ENCODE data around the gene TANGO6.
A peak's percentile ranks its signal among the peaks of the same experiment; 100 is the strongest.

The TANGO6 gene

DNA sequence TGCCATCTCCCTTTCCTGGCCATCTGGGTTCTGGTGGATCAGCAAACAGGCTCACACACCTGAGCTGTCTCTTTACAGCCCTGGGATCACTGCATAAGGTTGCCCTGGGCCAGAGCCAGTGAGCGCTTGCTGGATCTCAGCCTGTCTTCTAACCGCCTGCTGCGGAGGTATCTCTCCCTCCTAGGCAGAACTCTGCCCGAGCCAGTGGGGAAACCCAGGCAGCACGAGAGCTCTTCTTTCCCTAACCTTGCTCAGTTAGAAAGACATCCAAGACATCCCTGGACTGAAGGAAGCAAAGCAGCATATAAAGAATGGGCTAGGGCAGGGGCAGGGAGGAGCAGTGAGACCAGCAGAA, 268.5 kb downstream of the TANGO6 start:
- DNase-seq (ENCODE audit: low read depth), result no peak
- TF ChIP-seq, protein P1, sequence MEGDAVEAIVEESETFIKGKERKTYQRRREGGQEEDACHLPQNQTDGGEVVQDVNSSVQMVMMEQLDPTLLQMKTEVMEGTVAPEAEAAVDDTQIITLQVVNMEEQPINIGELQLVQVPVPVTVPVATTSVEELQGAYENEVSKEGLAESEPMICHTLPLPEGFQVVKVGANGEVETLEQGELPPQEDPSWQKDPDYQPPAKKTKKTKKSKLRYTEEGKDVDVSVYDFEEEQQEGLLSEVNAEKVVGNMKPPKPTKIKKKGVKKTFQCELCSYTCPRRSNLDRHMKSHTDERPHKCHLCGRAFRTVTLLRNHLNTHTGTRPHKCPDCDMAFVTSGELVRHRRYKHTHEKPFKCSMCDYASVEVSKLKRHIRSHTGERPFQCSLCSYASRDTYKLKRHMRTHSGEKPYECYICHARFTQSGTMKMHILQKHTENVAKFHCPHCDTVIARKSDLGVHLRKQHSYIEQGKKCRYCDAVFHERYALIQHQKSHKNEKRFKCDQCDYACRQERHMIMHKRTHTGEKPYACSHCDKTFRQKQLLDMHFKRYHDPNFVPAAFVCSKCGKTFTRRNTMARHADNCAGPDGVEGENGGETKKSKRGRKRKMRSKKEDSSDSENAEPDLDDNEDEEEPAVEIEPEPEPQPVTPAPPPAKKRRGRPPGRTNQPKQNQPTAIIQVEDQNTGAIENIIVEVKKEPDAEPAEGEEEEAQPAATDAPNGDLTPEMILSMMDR (conservative IDR thresholded peaks at IDR 0.05; ENCODE audit: low read length), result no peak

GRCh38 chr16:69112285-69113129, 269.2 kb downstream of the TANGO6 start:
- DNase-seq (ENCODE audit: low read depth), result peak; percentile 29
- no peak overlapping the region for H3K4me3 ChIP-seq (ENCODE audit: low read length)
- TF ChIP-seq, protein P1 (conservative IDR thresholded peaks at IDR 0.05; ENCODE audit: low read length), result peak; percentile 69

More for the DNA sequence above, 268.5 kb downstream of the TANGO6 start:
- H3K4me3 ChIP-seq (ENCODE audit: low read length), result no peak overlapping the region

- TF ChIP-seq, protein P1 (conservative IDR thresholded peaks at IDR 0.05; ENCODE audit: low read length), result no peak
- DNase-seq (ENCODE audit: low read depth), result no peak
- no peak overlapping the region for H3K4me3 ChIP-seq (ENCODE audit: low read length)
Measured at GRCh38 chr16:69113216-69113615, 269.9 kb downstream of the TANGO6 start.

DNA sequence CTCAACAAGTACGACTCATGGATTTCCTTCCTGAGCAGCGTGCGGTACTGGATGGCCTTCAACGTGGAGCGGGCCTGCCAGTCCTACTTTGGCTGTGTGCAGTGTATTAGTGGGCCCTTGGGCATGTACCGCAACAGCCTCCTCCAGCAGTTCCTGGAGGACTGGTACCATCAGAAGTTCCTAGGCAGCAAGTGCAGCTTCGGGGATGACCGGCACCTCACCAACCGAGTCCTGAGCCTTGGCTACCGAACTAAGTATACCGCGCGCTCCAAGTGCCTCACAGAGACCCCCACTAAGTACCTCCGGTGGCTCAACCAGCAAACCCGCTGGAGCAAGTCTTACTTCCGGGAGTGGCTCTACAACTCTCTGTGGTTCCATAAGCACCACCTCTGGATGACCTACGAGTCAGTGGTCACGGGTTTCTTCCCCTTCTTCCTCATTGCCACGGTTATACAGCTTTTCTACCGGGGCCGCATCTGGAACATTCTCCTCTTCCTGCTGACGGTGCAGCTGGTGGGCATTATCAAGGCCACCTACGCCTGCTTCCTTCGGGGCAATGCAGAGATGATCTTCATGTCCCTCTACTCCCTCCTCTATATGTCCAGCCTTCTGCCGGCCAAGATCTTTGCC, 271.1 kb downstream of the TANGO6 start:
- DNase-seq (ENCODE audit: low read depth), result no peak
- no peak overlapping the region for H3K4me3 ChIP-seq (ENCODE audit: low read length)

GRCh38 chr16:69114976-69115355, 271.6 kb downstream of the TANGO6 start:
- TF ChIP-seq, protein P1 (conservative IDR thresholded peaks at IDR 0.05; ENCODE audit: low read length), result no peak
- DNase-seq (ENCODE audit: low read depth), result no peak
- H3K4me3 ChIP-seq (ENCODE audit: low read length), result no peak overlapping the region

More for the DNA sequence above, 271.1 kb downstream of the TANGO6 start:
- TF ChIP-seq, protein P1 (conservative IDR thresholded peaks at IDR 0.05; ENCODE audit: low read length), result no peak

DNA sequence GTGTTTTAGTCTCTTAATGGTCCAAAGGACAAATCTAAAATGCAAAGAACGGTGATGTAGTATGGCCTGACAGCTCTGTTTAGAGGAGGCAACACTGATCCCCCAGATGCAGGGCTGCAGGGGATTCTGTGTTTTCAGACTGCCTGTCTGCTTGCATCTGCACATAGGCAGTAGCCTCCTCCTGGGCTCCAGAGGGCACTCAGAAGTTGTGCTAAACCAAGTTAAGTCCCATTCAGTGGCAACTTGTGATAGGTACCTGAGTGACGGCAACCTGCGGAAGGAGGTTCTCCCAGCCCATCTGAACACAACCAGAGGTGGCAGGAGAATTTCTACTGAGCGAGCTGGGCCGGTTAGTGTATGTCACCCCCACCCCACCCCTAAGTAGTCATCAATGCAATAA, 272.0 kb downstream of the TANGO6 start:
- H3K4me3 ChIP-seq (ENCODE audit: low read length), result no peak overlapping the region
- DNase-seq (ENCODE audit: low read depth), result no peak
- TF ChIP-seq, protein P1 (conservative IDR thresholded peaks at IDR 0.05; ENCODE audit: low read length), result no peak

- TF ChIP-seq, protein P1 (conservative IDR thresholded peaks at IDR 0.05; ENCODE audit: low read length), result no peak
- DNase-seq (ENCODE audit: low read depth), result no peak
- H3K4me3 ChIP-seq (ENCODE audit: low read length), result no peak overlapping the region
Measured at GRCh38 chr16:69115837-69116236, 272.5 kb downstream of the TANGO6 start.
